Endodermal cell (in vitro differentiated cells): ENCODE results near the gene SCARB2. TPM values are rescaled to one million over a fixed set of nuclear protein-coding genes. Genes with fewer than 3 reads are reported as not detected.

Experiments used
- DNase-seq: peaks from one replicate; pipeline ENCODE4 v3.0.0-alpha.2; 2017
- H3K27ac ChIP-seq: 2 replicates; pipeline ENCODE4 v1.5.1; 2013; ENCODE audit warnings: mild to moderate bottlenecking, low read depth, low read length, moderate library complexity
- H3K27me3 ChIP-seq: 2 replicates; pipeline ENCODE4 v1.6.1; 2013; ENCODE audit warnings: mild to moderate bottlenecking, low read length, moderate library complexity; ENCODE audit not compliant: insufficient read depth, control insufficient read depth, poor library complexity, severe bottlenecking
- H3K36me3 ChIP-seq: 2 replicates; pipeline ENCODE4 v1.7.0; 2013; ENCODE audit warnings: mild to moderate bottlenecking, low read length, moderate library complexity; ENCODE audit not compliant: control insufficient read depth, insufficient read depth
- H3K4me1 ChIP-seq: one replicate; pipeline ENCODE4 v1.7.0; 2013; ENCODE audit warnings: low read length; ENCODE audit not compliant: control insufficient read depth, insufficient read depth
- H3K4me3 ChIP-seq: 2 replicates; pipeline ENCODE4 v1.5.1; 2013; ENCODE audit warnings: mild to moderate bottlenecking, low read length, moderate library complexity
- H3K9ac ChIP-seq: 2 replicates; pipeline ENCODE4 v1.6.1; 2013; ENCODE audit warnings: mild to moderate bottlenecking, low read length, moderate library complexity; ENCODE audit not compliant: poor library complexity, severe bottlenecking; ENCODE audit errors: extremely low read depth
- H3K9me3 ChIP-seq: 2 replicates; pipeline ENCODE4 v1.6.1; 2013; ENCODE audit warnings: mild to moderate bottlenecking, low read length, moderate library complexity; ENCODE audit not compliant: control insufficient read depth
- H3K27ac Mint-ChIP-seq: 2 replicates; pipeline ENCODE4 v1.8.0; 2020; ENCODE audit warnings: mixed read lengths
- H3K27me3 Mint-ChIP-seq: 2 replicates; pipeline ENCODE4 v1.8.0; 2021; ENCODE audit warnings: mild to moderate bottlenecking, mixed read lengths; ENCODE audit not compliant: insufficient read depth
- H3K36me3 Mint-ChIP-seq: 2 replicates; pipeline ENCODE4 v1.8.0; 2020; ENCODE audit warnings: low read depth, mixed read lengths
- H3K4me1 Mint-ChIP-seq: 2 replicates; pipeline ENCODE4 v1.8.0; 2020; ENCODE audit warnings: mixed read lengths
- H3K4me3 Mint-ChIP-seq: 2 replicates; pipeline ENCODE4 v1.8.0; 2020; ENCODE audit warnings: mild to moderate bottlenecking, moderate library complexity, mixed read lengths
- H3K9me3 Mint-ChIP-seq: 2 replicates; pipeline ENCODE4 v1.8.0; 2020; ENCODE audit warnings: mild to moderate bottlenecking, mixed read lengths
- CTCF ChIP-seq: fragments of 200-600 bp; sonication (generic); conservative IDR thresholded peaks from 2 replicates; pipeline ENCODE4 v1.5.0; 2021; ENCODE audit warnings: antibody characterized with exemption, mild to moderate bottlenecking
- WGBS, 2 experiments: methylation state at CpG; one replicate each; pipeline versions ENCODE4 v1.1.5 to v1.1.7; 2013; ENCODE audit warnings: missing lambda C conversion rate in 2 of 2, mixed read lengths in 1 of 2; ENCODE audit not compliant: insufficient coverage in 1 of 2, insufficient read length in 1 of 2; 5-methylcytosine and 5-hydroxymethylcytosine counted together
- total RNA-seq, 2 donors: library from RNA; stranded (reverse); fragmentation: NEBNext Ultra II Directional in 1 of 2; extraction: Animal tissue kit (Norgen Biotek cat#: 25700) in 1 of 2; gene quantifications; 2 replicates in 1 of 2; 3 replicates in 1 of 2; pipeline ENCODE4 v1.2.1, GENCODE V29; 2021

Gene SCARB2
- total RNA-seq, 2 donors from 2014 or later = 45.8 to 78.5 TPM

DNA sequence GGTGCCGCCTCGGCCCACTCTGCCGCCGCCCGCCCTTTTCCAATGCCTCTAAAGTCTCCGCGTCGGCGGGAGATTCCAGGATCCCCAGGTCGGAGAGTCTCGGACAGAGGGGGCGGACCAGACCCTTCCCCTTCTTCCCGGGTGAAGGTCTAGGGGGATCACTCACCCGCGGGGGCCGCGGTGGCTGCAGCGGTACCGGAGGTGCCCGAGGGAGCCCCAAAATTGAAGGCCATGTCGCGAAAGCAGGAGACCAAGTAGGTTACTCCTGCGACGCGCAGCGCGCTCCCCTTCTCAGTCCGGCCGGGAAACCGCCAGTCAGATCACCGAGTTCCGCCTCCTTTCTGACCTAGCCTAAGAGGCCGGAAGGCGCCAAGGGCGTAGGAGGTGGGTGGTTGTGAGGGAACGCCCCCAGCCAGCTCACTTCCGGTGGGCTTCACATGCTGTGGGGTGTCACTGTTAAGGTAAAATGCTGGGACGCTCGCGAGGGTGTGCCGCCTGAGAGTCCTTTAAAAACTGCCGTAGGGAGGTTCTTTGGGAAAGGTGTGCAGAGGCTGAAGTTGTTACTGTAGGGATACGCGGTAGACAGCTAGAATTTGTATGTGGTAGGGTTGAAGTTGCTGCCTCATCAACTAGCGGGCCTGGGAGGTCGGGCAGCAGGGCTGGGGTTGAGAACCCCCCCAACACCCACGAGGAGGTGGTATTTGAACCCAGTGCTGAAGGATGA lies 65.3 kb downstream of the SCARB2 start, which contains the start of gene NUP54:
Gene NUP54, minus strand, starts transcription at position 256 of the 724 bp plus-strand sequence. Its CDS starts 23 bp downstream, at position 233.
- Histone ChIP-seq H3K9me3 (no peaks in the 10 kb centered on the region), H3K4me1 (no peaks in the 10 kb centered on the region), H3K9ac (peak within 1 kb of the TSS; percentile 98), H3K36me3 (peaks cover 13% of the 10 kb centered on the region), H3K27me3 (no peaks in the 10 kb centered on the region), H3K4me3 (peak within 1 kb of the TSS; percentile 100), H3K27ac (peak within 1 kb of the TSS; percentile 91)
- no peak for TF ChIP-seq CTCF
- no peaks in the 10 kb centered on the region for H3K27me3 Mint-ChIP-seq
- peaks cover 14% of the 10 kb centered on the region for H3K36me3 Mint-ChIP-seq
- 0% methylated on average over 7 to 47 of the region's 47 CpGs for WGBS, 2 experiments
- peak within 1 kb of the TSS; percentile 94 for H3K27ac Mint-ChIP-seq
- no peaks in the 10 kb centered on the region for H3K9me3 Mint-ChIP-seq
- peaks cover 23% of the 10 kb centered on the region for H3K4me1 Mint-ChIP-seq
- peak within 1 kb of the TSS; percentile 92 for H3K4me3 Mint-ChIP-seq
- DNase-seq = peak; percentile 98

- no peak for TF ChIP-seq CTCF
- peaks cover 23% of the 10 kb centered on the region for H3K4me1 Mint-ChIP-seq
- peak overlapping the region; percentile 91 for H3K27ac ChIP-seq
- H3K4me3 ChIP-seq = peak overlapping the region; percentile 100
- peak; percentile 99 for DNase-seq
- no peaks in the 10 kb centered on the region for H3K27me3 Mint-ChIP-seq
- H3K27ac Mint-ChIP-seq = peak overlapping the region; percentile 94
- 0 to 2% methylated on average over 12 to 31 of the region's 31 CpGs for WGBS, 2 experiments
- H3K36me3 Mint-ChIP-seq = peaks cover 20% of the 10 kb centered on the region
- H3K9ac ChIP-seq = peak overlapping the region; percentile 98
- peaks cover 18% of the 10 kb centered on the region for H3K36me3 ChIP-seq
- no peaks in the 10 kb centered on the region for H3K27me3 ChIP-seq
- peak overlapping the region; percentile 92 for H3K4me3 Mint-ChIP-seq
- no peaks in the 10 kb centered on the region for H3K4me1 ChIP-seq
- H3K9me3 Mint-ChIP-seq = no peaks in the 10 kb centered on the region
- no peaks in the 10 kb centered on the region for H3K9me3 ChIP-seq
Measured at GRCh38 chr4:76147454-76148141, 66.0 kb downstream of the SCARB2 start.

DNA sequence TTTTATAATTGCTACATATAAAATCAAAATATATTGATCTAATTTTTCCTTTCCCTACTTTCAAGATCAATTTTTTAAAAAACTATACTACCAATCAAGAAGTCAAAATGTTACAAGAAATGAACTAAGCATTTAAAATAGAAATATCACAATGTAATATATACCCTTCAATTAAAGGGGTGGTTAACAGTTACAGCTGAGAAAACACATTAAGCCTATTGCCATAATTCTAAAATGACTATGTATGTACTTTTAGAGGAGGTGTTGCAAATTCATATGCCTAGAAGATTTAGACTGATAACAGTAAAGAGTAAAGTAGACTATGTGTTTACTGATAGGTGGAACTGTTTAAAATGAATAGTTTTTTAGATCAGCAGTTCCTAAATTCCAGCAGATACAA lies 69.1 kb downstream of the SCARB2 start:
- H3K4me3 Mint-ChIP-seq = no peak overlapping the region
- no peak overlapping the region for H3K27ac Mint-ChIP-seq
- DNase-seq = no peak
- H3K4me3 ChIP-seq = no peak overlapping the region
- no peaks in the 10 kb centered on the region for H3K27me3 Mint-ChIP-seq
- peaks cover 16% of the 10 kb centered on the region for H3K4me1 Mint-ChIP-seq
- H3K27ac ChIP-seq = no peak overlapping the region
- peaks cover 46% of the 10 kb centered on the region for H3K36me3 Mint-ChIP-seq
- TF ChIP-seq CTCF = no peak
- H3K27me3 ChIP-seq = no peaks in the 10 kb centered on the region
- H3K4me1 ChIP-seq = no peaks in the 10 kb centered on the region
- no peaks in the 10 kb centered on the region for H3K9me3 Mint-ChIP-seq
- H3K9ac ChIP-seq = no peak overlapping the region
- H3K9me3 ChIP-seq = no peaks in the 10 kb centered on the region
- H3K36me3 ChIP-seq = peaks cover 48% of the 10 kb centered on the region
